SH-SY5Y (cell line): Measurements from ENCODE around the gene KDM4C.

Experiments used
- GATA2 ChIP-seq: IDR thresholded peaks from 2 replicates; pipeline ENCODE4 v1.6.1; 2011; ENCODE audit warnings: mild to moderate bottlenecking, low read depth, low read length
- GATA3 ChIP-seq: IDR thresholded peaks from 2 replicates; pipeline ENCODE4 v1.6.1; 2011; ENCODE audit warnings: low read depth, mild to moderate bottlenecking, low read length, moderate library complexity

DNA sequence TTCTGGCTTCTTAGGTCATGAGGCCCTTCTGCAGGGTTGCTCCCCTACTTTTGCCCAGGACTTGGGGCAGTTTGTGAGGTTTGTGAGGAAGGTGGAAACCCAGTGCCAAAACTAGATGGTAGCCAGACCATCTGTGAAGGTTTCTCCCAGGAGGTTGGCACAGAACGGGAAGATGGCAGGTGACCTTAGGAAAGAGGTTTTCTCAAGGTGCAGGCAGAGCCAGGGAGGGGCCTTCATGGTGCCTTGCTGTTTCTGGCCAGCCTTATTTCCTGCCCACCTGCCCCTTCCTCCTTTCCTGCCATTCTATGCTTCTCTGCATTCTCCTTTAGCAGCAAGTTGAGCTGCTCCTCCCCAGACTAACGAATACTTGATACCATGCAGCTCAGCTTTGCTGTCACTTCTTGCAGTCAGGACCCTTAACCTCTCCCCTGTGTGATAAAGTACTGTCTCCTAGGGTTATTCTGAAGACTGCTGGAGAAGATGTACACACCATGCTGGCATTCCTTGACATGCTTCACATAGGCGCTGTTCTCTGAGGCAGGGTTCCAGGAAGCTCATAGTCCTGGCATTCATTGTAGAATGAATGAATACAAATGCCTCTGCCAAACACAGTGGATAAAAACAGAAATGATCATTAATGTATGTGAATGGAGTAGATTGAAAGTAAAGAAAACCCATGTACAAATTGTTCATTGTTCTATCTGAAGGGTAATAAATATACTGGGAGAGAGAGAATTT is 154.3 kb downstream of the KDM4C start:
- TF ChIP-seq GATA2 (no peak), GATA3 (no peak)
